Endothelial cell of umbilical vein (primary cell): ENCODE data around the gene MRPL12. TPM values are rescaled to one million over a fixed set of nuclear protein-coding genes. Genes with fewer than 3 reads are reported as not detected.

Experiments used
- BruUV-seq: library from RNA; stranded (reverse); fragments of 400-500 nt; replicated peaks from 2 replicates; lab custom pipeline; 2021; lab: Mats Ljungman, UMichigan
- CTCF ChIA-PET: fragments of 300-600, 350-600 bp; sonication (Branson Sonifier 250); formaldehyde crosslinking; loops from one replicate; lab custom pipeline; 2021; ENCODE audit warnings: antibody characterized with exemption, inconsistent platforms; lab: Charles Lee
- POLR2A ChIA-PET: fragments of 300-600, 350-600 bp; sonication (Branson Sonifier 250); formaldehyde crosslinking; loops from one replicate; lab custom pipeline; 2021; ENCODE audit warnings: antibody characterized with exemption, inconsistent platforms; lab: Charles Lee
- DNase-seq: peaks from one replicate; pipeline ENCODE4 v3.0.0-alpha.2; 2011; ENCODE audit warnings: low read depth, low spot score
- FAIRE-seq: peaks from 2 replicates; lab custom pipeline; 2011; peaks lifted over from hg19 to GRCh38; lab: Jason Lieb, UNC
- H2AFZ ChIP-seq: 2 replicates; pipeline ENCODE4 v1.6.0; 2012; ENCODE audit warnings: low read depth, low read length, control low read depth, inconsistent platforms
- H3K27ac ChIP-seq: 2 replicates; pipeline ENCODE4 v1.5.1; 2011; ENCODE audit warnings: low read depth, mild to moderate bottlenecking, control low read depth, low read length, moderate library complexity; ENCODE audit not compliant: insufficient read depth
- H3K27me3 ChIP-seq, 2 experiments: 2 replicates each; pipeline versions ENCODE4 v1.6.0 to v1.6.1; 2011; ENCODE audit warnings: low read length in 2 of 2, mixed read lengths in 1 of 2; ENCODE audit not compliant: control insufficient read depth in 2 of 2, insufficient read depth in 2 of 2
- H3K36me3 ChIP-seq, 2 experiments: 2 replicates in 1 of 2; 3 replicates in 1 of 2; pipeline ENCODE4 v1.5.1; 2011; ENCODE audit warnings: low read length in 2 of 2, mild to moderate bottlenecking in 1 of 2, moderate library complexity in 1 of 2; ENCODE audit not compliant: control insufficient read depth in 2 of 2, insufficient read depth in 2 of 2; ENCODE audit errors: extremely low read depth in 1 of 2
- H3K4me1 ChIP-seq: 3 replicates; pipeline ENCODE4 v1.5.1; 2011; ENCODE audit warnings: mild to moderate bottlenecking, low read length; ENCODE audit not compliant: control insufficient read depth, insufficient read depth; ENCODE audit errors: extremely low read depth
- H3K4me2 ChIP-seq: 2 replicates; pipeline ENCODE4 v1.6.1; 2011; ENCODE audit warnings: low read length, control low read depth, mixed read lengths; ENCODE audit not compliant: insufficient read depth
- H3K4me3 ChIP-seq, 3 experiments: fragments of 200-600 bp in 1 of 3; sonication (generic), shearing (Covaris generic) in 1 of 3; replicated peaks in 1 of 3; 2 replicates each; pipeline ENCODE4 v1.5.1; 2011 to 2016; ENCODE audit warnings: control low read depth in 3 of 3, low read length in 3 of 3, mild to moderate bottlenecking in 2 of 3, inconsistent platforms in 1 of 3, low read depth in 1 of 3, moderate library complexity in 1 of 3; ENCODE audit not compliant: insufficient read depth in 1 of 3
- H3K79me2 ChIP-seq: 2 replicates; pipeline ENCODE4 v1.6.0; 2012; ENCODE audit warnings: low read length, inconsistent platforms; ENCODE audit not compliant: control insufficient read depth, insufficient read depth
- H3K9ac ChIP-seq: replicated peaks from 2 replicates; pipeline ENCODE3; 2011; ENCODE audit warnings: low read length, control low read depth; ENCODE audit not compliant: insufficient read depth; ENCODE audit errors: extremely low read depth
- H3K9me1 ChIP-seq: replicated peaks from 3 replicates; pipeline ENCODE4 v1.6.0; 2011; ENCODE audit warnings: mild to moderate bottlenecking, low read length; ENCODE audit not compliant: control insufficient read depth, insufficient read depth; ENCODE audit errors: extremely low read depth
- H3K9me3 ChIP-seq: replicated peaks from 2 replicates; pipeline ENCODE4 v1.5.1; 2012; ENCODE audit warnings: low read length, inconsistent platforms; ENCODE audit not compliant: control insufficient read depth, insufficient read depth
- H4K20me1 ChIP-seq: replicated peaks from 2 replicates; pipeline ENCODE3; 2011; ENCODE audit warnings: mild to moderate bottlenecking, low read length; ENCODE audit not compliant: control insufficient read depth, insufficient read depth; ENCODE audit errors: extremely low read depth
- EZH2 ChIP-seq: IDR thresholded peaks from 2 replicates; pipeline ENCODE4 v1.6.1; 2012; ENCODE audit warnings: borderline replicate concordance, low read depth, mild to moderate bottlenecking, moderate library complexity, low read length, inconsistent platforms; ENCODE audit not compliant: severe bottlenecking
- FOS ChIP-seq: IDR thresholded peaks from 2 replicates; pipeline ENCODE4 v1.6.1; 2011; ENCODE audit warnings: mild to moderate bottlenecking, low read length, moderate library complexity, borderline replicate concordance; ENCODE audit not compliant: insufficient read depth
- GATA2 ChIP-seq: IDR thresholded peaks from 2 replicates; pipeline ENCODE4 v1.7.0; 2011; ENCODE audit warnings: low read depth, mild to moderate bottlenecking, moderate library complexity, mixed read lengths, low read length; ENCODE audit not compliant: insufficient read length, insufficient read depth
- JUN ChIP-seq: IDR thresholded peaks from 2 replicates; pipeline ENCODE4 v1.6.1; 2011; ENCODE audit warnings: borderline replicate concordance, low read depth; ENCODE audit not compliant: insufficient read length, insufficient read depth
- MYC ChIP-seq: IDR thresholded peaks from one replicate; pipeline ENCODE4 v1.6.1; 2011; ENCODE audit warnings: mild to moderate bottlenecking, low read depth, low read length
- POLR2A ChIP-seq: IDR thresholded peaks from 2 replicates; pipeline ENCODE4 v1.6.1; 2012; ENCODE audit warnings: low read depth, mild to moderate bottlenecking, control low read depth, low read length
- POLR2AphosphoS5 ChIP-seq: IDR thresholded peaks from 2 replicates; pipeline ENCODE4 v1.6.1; 2012; ENCODE audit warnings: low read depth, mild to moderate bottlenecking, control low read depth, low read length, moderate library complexity; ENCODE audit not compliant: insufficient read depth
- dilution Hi-C: fragments of 300-500 bp; cut with MboI; formaldehyde crosslinking; loops from one replicate; pipeline ENCODE4 v1.15.0; 2019; ENCODE audit warnings: low sequenced_read_pairs; ENCODE audit not compliant: extremely low pct_ligation_motif_present
- intact Hi-C: fragments of 100-400 bp; cut with micrococcal nuclease; formaldehyde crosslinking; loops from one replicate; pipeline ENCODE4 v1.10.0; 2022
- polyA plus RNA-seq, 4 experiments: library from polyadenylated mRNA; depleted of rRNA in 3 of 4; stranded (reverse) in 3 of 4; unstranded in 1 of 4; fragments of >200 nt; gene quantifications; 2 replicates each; pipeline versions ENCODE4 v1.2.1 to v1.2.3, GENCODE V29; 2011 to 2012; ENCODE audit warnings: missing spikeins in 1 of 4
- total RNA-seq: library from RNA; stranded (reverse); gene quantifications from 2 replicates; pipeline ENCODE4 v1.2.3, GENCODE V29; 2021
- TF ChIP-seq, protein P1 (sequence below): IDR thresholded peaks from 2 replicates; pipeline ENCODE4 v1.6.1; 2011; ENCODE audit not compliant: insufficient read depth, insufficient read length
- TF ChIP-seq, protein P2 (sequence below), 2 donors: IDR thresholded peaks; 1 replicate in 1 of 2; 2 replicates in 1 of 2; pipeline ENCODE4 v1.5.1; 2011; ENCODE audit warnings: low read length in 2 of 2, mild to moderate bottlenecking in 2 of 2, moderate library complexity in 2 of 2, control low read depth in 1 of 2, inconsistent platforms in 1 of 2, low read depth in 1 of 2; ENCODE audit not compliant: insufficient read depth in 1 of 2; ENCODE audit errors: extremely low read depth in 1 of 2

The MRPL12 gene
- total and polyA plus RNA-seq, 2 donors (not counting 3 experiments of a cell fraction or from before 2014, with no cell fraction given): 91.9 to 99.9 TPM

DNA sequence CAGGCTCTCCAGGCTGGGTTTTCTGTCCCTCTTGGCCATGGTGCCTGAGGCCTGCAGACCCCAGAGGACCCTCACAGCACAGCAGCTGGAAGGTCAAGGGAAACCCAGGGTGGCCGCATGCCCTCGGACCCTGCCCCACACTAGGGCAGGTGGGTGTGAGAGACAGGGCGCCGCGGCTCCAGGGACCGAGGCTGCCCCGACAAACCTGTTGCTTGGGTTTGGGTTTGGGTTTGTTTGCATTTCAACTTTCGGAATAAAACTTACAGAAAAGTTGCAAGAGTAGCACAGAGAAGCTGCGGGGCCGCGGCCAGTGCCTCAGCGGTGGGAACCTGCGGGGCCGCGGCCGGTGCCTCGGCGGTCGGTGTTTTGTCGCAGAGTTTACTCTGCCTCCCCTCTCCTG, 11.6 kb upstream of the MRPL12 start:
- Histone ChIP-seq H3K36me3 (peaks cover 22 to 93% of the 10 kb centered on the region in 2 experiments), H3K9ac (no peak overlapping the region), H3K27me3 (no peaks in the 10 kb centered on the region), H3K79me2 (peaks cover 47% of the 10 kb centered on the region), H2AFZ (no peak overlapping the region), H3K27ac (no peak overlapping the region), H3K4me2 (no peak overlapping the region), H4K20me1 (no peaks in the 10 kb centered on the region), H3K4me3 (no peak overlapping the region), H3K9me1 (no peaks in the 10 kb centered on the region), H3K9me3 (no peaks in the 10 kb centered on the region), H3K4me1 (no peaks in the 10 kb centered on the region)
- DNase-seq (no peak), FAIRE-seq (no peak)
- no TSS peak for BruUV-seq
- intact Hi-C loops: no loop called here
- TF ChIP-seq MYC (no peak), EZH2 (no peak), POLR2A (no peak), POLR2AphosphoS5 (no peak), FOS (no peak), JUN (no peak), GATA2 (no peak)
- TF ChIP-seq, protein P1, sequence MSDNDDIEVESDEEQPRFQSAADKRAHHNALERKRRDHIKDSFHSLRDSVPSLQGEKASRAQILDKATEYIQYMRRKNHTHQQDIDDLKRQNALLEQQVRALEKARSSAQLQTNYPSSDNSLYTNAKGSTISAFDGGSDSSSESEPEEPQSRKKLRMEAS: no peak
- TF ChIP-seq, protein P2, sequence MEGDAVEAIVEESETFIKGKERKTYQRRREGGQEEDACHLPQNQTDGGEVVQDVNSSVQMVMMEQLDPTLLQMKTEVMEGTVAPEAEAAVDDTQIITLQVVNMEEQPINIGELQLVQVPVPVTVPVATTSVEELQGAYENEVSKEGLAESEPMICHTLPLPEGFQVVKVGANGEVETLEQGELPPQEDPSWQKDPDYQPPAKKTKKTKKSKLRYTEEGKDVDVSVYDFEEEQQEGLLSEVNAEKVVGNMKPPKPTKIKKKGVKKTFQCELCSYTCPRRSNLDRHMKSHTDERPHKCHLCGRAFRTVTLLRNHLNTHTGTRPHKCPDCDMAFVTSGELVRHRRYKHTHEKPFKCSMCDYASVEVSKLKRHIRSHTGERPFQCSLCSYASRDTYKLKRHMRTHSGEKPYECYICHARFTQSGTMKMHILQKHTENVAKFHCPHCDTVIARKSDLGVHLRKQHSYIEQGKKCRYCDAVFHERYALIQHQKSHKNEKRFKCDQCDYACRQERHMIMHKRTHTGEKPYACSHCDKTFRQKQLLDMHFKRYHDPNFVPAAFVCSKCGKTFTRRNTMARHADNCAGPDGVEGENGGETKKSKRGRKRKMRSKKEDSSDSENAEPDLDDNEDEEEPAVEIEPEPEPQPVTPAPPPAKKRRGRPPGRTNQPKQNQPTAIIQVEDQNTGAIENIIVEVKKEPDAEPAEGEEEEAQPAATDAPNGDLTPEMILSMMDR (IDR thresholded peaks at IDR 0.05; ENCODE audit: extremely low read depth in 1 of 2, insufficient read depth in 1 of 2, low read depth in 1 of 2, low read length in 2 of 2): no peak
- ChIA-PET POLR2A (no interaction called here), CTCF (no interaction called here)
- dilution Hi-C loops: no loop called here
